HEK293 (cell line): ENCODE measurements around the gene GCNT1.

ENCODE experiments used
- CTCF ChIA-PET: fragments of 350-600 bp; formaldehyde crosslinking; extraction: SDS; loops from one replicate; lab custom pipeline; 2021; ENCODE audit warnings: antibody characterized with exemption; lab: Yijun Ruan, JAX
- POLR2A ChIA-PET: fragments of 300-600 bp; formaldehyde crosslinking; extraction: SDS; loops from one replicate; lab custom pipeline; 2020; ENCODE audit warnings: antibody characterized with exemption, inconsistent platforms; lab: Yijun Ruan, JAX
- H3K27ac ChIP-seq: fragments of 200-500 bp; sonication (Bioruptor generic); 2 replicates; pipeline ENCODE4 v1.5.1; 2014; ENCODE audit warnings: low read depth, low read length, control low read depth, inconsistent platforms; ENCODE audit errors: extremely low read depth
- H3K36me3 ChIP-seq, 2 experiments: fragments of 200-500 bp in 1 of 2; sonication (Bioruptor generic) in 1 of 2; 1 replicate in 1 of 2; 2 replicates in 1 of 2; pipeline ENCODE4 v1.5.1; 2014 to 2017; ENCODE audit warnings: inconsistent platforms in 2 of 2, low read length in 2 of 2; ENCODE audit not compliant: control insufficient read depth in 2 of 2, insufficient read depth in 1 of 2
- H3K4me1 ChIP-seq: fragments of 200-500 bp; sonication (Bioruptor generic); 2 replicates; pipeline ENCODE4 v1.5.1; 2014; ENCODE audit warnings: mild to moderate bottlenecking, low read length, inconsistent platforms; ENCODE audit not compliant: control insufficient read depth, insufficient read depth
- H3K4me3 ChIP-seq: 2 replicates; pipeline ENCODE4 v1.5.1; 2011; ENCODE audit warnings: low read depth, mild to moderate bottlenecking, control low read depth, low read length, moderate library complexity
- H3K9me3 ChIP-seq: fragments of 200-500 bp; sonication (Bioruptor generic); 2 replicates; pipeline ENCODE4 v1.5.1; 2014; ENCODE audit warnings: low read depth, low read length, inconsistent platforms; ENCODE audit not compliant: control insufficient read depth, insufficient read depth
- EGR2 ChIP-seq: fragments of 450-650 bp; formaldehyde crosslinking; IDR thresholded peaks from 2 replicates; pipeline ENCODE4 v1.5.1; 2016; ENCODE audit warnings: low read depth, missing biosample characterization, missing genetic modification characterization
- MEIS1 ChIP-seq: sonication (generic); formaldehyde crosslinking; IDR thresholded peaks from 2 replicates; pipeline ENCODE4 v1.8.1; 2022; ENCODE audit warnings: missing genetic modification reagents, mild to moderate bottlenecking, borderline replicate concordance
- ZFHX2 ChIP-seq: fragments of 450-650 bp; formaldehyde crosslinking; conservative IDR thresholded peaks from 2 replicates; pipeline ENCODE4 v1.5.1; 2016; ENCODE audit warnings: missing biosample characterization, missing genetic modification characterization
- ZNF221 ChIP-seq: fragments of 450-650 bp; formaldehyde crosslinking; IDR thresholded peaks from 2 replicates; pipeline ENCODE4 v1.5.1; 2017; ENCODE audit warnings: missing biosample characterization, missing genetic modification characterization, borderline replicate concordance
- ZNF302 ChIP-seq: fragments of 450-650 bp; formaldehyde crosslinking; IDR thresholded peaks from 2 replicates; pipeline ENCODE4 v1.5.1; 2016; ENCODE audit warnings: missing biosample characterization, missing genetic modification characterization, low read depth
- ZNF311 ChIP-seq: fragments of 450-650 bp; formaldehyde crosslinking; IDR thresholded peaks from 2 replicates; pipeline ENCODE4 v1.5.1; 2017; ENCODE audit warnings: missing biosample characterization, missing genetic modification characterization, borderline replicate concordance
- ZNF324 ChIP-seq: fragments of 450-650 bp; formaldehyde crosslinking; IDR thresholded peaks from 2 replicates; pipeline ENCODE4 v1.5.1; 2016; ENCODE audit warnings: missing biosample characterization, missing genetic modification characterization
- ZNF521 ChIP-seq: fragments of 450-650 bp; formaldehyde crosslinking; IDR thresholded peaks from 2 replicates; pipeline ENCODE4 v1.5.1; 2017; ENCODE audit warnings: missing biosample characterization, mild to moderate bottlenecking, missing genetic modification characterization
- ZNF549 ChIP-seq: fragments of 450-650 bp; IDR thresholded peaks from 2 replicates; pipeline ENCODE4 v1.5.1; 2018; ENCODE audit warnings: missing biosample characterization, missing genetic modification characterization, mild to moderate bottlenecking, inconsistent platforms, moderate library complexity
- ZNF596 ChIP-seq: fragments of 450-650 bp; IDR thresholded peaks from 2 replicates; pipeline ENCODE4 v1.5.0; 2018; ENCODE audit warnings: missing biosample characterization, mild to moderate bottlenecking, missing genetic modification characterization, moderate library complexity
- ZNF670 ChIP-seq: fragments of 450-650 bp; formaldehyde crosslinking; IDR thresholded peaks from 2 replicates; pipeline ENCODE4 v1.5.1; 2016; ENCODE audit warnings: missing biosample characterization, missing genetic modification characterization, low read depth
- TF ChIP-seq, protein P1 (sequence below): fragments of 450-650 bp; formaldehyde crosslinking; IDR thresholded peaks from 2 replicates; pipeline ENCODE4 v1.5.1; 2016; ENCODE audit warnings: missing biosample characterization, missing genetic modification characterization
- TF ChIP-seq, protein P2 (sequence below): fragments of 450-650 bp; formaldehyde crosslinking; IDR thresholded peaks from 2 replicates; pipeline ENCODE4 v1.5.1; 2017; ENCODE audit warnings: missing biosample characterization, missing genetic modification characterization
- TF ChIP-seq, protein P3 (sequence below): IDR thresholded peaks from 2 replicates; pipeline ENCODE4 v1.6.1; 2011; ENCODE audit warnings: mild to moderate bottlenecking, low read depth, low read length, borderline replicate concordance

The GCNT1 gene

DNA sequence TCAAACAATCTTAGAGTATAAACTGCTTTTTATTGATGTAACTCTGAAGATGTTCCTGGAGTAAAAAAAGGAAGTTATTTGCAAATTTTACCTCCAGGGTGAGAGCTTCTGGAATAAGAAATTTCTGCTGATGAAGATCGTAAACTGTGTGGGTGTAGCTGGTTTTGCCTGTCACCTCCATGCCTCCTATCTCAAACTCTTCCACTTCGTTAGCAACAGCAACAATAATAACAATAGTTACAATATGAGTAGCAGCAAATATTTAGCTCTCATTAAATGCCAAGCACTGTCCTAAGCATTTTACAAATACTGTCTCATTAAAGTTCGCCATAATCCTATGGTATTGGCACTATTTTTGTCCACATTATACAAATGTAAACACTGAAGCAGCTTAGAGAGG is 57.9 kb downstream of the GCNT1 start:
- no peaks in the 10 kb centered on the region for H3K36me3 ChIP-seq
- TF ChIP-seq MEIS1 (CRISPR knock-in tag) (no peak), ZNF324 (tag by site-specific recombination) (no peak), ZNF670 (tag by site-specific recombination) (no peak)
- no peak overlapping the region for H3K4me3 ChIP-seq
- H3K27ac ChIP-seq: no peak overlapping the region
- CTCF ChIA-PET: interaction anchor here (0.5 to 1.5 kb wide), 5 partner anchors 54 to 1150 kb away, joined by 3 to 6 read pairs (median 3); no protein-coding TSS in a partner anchor
- H3K9me3 ChIP-seq: no peaks in the 10 kb centered on the region
- POLR2A ChIA-PET: interaction anchor here (0.6 to 0.8 kb wide), 2 partner anchors 56 to 971 kb away, joined by 3 read pairs; no protein-coding TSS in a partner anchor
- H3K4me1 ChIP-seq: peaks cover 4% of the 10 kb centered on the region; the same call in 1 of the 2 replicates

DNA sequence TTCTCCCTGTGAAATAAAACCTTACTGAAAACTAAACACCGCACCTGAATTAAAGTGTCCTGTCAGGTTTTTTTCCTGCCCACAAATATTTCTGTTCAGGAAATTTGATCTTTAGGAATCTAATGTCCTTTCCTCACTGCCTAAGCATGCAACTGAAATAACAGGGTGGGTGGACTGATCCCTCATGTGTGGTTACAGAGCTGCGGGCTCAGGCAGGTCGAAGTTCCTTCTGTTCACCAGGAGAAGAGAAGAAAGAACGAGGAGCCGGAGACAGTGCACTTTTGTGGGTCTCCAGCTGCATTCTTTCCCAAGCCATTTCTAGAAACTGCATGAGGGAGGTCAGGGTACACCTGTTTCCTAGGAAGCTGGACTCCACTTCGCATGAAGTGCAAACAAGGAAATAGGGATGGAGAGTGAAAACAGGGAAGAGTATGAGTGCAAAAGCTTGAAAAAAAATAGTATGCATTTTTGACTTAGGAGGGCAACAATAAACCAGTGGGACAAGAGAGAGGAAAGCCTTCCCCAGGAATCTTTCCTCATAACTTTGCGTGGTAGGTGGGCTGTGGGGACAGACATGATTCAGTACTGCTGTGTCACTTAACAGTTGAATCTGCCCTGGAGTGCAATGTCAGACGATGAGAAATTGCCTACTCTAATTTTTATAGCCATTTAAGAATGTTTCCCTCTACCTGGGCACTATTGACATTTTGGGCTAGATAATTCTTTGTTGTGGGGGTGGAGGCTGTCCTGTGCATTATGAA is 60.3 kb downstream of the GCNT1 start:
- peaks cover 4% of the 10 kb centered on the region; the same call in 1 of the 2 replicates for H3K4me1 ChIP-seq
- TF ChIP-seq ZNF302 (tag by site-specific recombination): no peak
- no peak for TF ChIP-seq ZNF549 (tag by site-specific recombination)
- TF ChIP-seq, protein P1, sequence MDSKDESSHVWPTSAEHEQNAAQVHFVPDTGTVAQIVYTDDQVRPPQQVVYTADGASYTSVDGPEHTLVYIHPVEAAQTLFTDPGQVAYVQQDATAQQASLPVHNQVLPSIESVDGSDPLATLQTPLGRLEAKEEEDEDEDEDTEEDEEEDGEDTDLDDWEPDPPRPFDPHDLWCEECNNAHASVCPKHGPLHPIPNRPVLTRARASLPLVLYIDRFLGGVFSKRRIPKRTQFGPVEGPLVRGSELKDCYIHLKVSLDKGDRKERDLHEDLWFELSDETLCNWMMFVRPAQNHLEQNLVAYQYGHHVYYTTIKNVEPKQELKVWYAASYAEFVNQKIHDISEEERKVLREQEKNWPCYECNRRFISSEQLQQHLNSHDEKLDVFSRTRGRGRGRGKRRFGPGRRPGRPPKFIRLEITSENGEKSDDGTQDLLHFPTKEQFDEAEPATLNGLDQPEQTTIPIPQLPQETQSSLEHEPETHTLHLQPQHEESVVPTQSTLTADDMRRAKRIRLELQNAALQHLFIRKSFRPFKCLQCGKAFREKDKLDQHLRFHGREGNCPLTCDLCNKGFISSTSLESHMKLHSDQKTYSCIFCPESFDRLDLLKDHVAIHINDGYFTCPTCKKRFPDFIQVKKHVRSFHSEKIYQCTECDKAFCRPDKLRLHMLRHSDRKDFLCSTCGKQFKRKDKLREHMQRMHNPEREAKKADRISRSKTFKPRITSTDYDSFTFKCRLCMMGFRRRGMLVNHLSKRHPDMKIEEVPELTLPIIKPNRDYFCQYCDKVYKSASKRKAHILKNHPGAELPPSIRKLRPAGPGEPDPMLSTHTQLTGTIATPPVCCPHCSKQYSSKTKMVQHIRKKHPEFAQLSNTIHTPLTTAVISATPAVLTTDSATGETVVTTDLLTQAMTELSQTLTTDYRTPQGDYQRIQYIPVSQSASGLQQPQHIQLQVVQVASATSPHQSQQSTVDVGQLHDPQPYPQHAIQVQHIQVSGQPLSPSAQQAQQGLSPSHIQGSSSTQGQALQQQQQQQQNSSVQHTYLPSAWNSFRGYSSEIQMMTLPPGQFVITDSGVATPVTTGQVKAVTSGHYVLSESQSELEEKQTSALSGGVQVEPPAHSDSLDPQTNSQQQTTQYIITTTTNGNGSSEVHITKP (tag by site-specific recombination): no peak
- TF ChIP-seq ZNF221 (tag by site-specific recombination): no peak
- TF ChIP-seq, protein P2, sequence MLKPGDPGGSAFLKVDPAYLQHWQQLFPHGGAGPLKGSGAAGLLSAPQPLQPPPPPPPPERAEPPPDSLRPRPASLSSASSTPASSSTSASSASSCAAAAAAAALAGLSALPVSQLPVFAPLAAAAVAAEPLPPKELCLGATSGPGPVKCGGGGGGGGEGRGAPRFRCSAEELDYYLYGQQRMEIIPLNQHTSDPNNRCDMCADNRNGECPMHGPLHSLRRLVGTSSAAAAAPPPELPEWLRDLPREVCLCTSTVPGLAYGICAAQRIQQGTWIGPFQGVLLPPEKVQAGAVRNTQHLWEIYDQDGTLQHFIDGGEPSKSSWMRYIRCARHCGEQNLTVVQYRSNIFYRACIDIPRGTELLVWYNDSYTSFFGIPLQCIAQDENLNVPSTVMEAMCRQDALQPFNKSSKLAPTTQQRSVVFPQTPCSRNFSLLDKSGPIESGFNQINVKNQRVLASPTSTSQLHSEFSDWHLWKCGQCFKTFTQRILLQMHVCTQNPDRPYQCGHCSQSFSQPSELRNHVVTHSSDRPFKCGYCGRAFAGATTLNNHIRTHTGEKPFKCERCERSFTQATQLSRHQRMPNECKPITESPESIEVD (tag by site-specific recombination): no peak
- no peak for TF ChIP-seq ZNF521 (tag by site-specific recombination)
- TF ChIP-seq ZNF311 (tag by site-specific recombination): no peak
- TF ChIP-seq, protein P3, sequence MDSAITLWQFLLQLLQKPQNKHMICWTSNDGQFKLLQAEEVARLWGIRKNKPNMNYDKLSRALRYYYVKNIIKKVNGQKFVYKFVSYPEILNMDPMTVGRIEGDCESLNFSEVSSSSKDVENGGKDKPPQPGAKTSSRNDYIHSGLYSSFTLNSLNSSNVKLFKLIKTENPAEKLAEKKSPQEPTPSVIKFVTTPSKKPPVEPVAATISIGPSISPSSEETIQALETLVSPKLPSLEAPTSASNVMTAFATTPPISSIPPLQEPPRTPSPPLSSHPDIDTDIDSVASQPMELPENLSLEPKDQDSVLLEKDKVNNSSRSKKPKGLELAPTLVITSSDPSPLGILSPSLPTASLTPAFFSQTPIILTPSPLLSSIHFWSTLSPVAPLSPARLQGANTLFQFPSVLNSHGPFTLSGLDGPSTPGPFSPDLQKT: no peak
- TF ChIP-seq, all 188 proteins: peak for 0
- ChIA-PET CTCF (interaction anchor here (0.6 kb wide), 1 partner anchor 1232 kb away, joined by 3 read pairs; no protein-coding TSS in a partner anchor), POLR2A (interaction anchor here (0.7 to 1.8 kb wide), 2 partner anchors 60 to 63 kb away, joined by 3 to 4 read pairs; partner anchors contain the start of gene GCNT1)
- H3K36me3 ChIP-seq: no peaks in the 10 kb centered on the region
- H3K27ac ChIP-seq: no peak overlapping the region
- H3K4me3 ChIP-seq: no peak overlapping the region; the same call in 1 of the 2 replicates
- H3K9me3 ChIP-seq: no peaks in the 10 kb centered on the region

DNA sequence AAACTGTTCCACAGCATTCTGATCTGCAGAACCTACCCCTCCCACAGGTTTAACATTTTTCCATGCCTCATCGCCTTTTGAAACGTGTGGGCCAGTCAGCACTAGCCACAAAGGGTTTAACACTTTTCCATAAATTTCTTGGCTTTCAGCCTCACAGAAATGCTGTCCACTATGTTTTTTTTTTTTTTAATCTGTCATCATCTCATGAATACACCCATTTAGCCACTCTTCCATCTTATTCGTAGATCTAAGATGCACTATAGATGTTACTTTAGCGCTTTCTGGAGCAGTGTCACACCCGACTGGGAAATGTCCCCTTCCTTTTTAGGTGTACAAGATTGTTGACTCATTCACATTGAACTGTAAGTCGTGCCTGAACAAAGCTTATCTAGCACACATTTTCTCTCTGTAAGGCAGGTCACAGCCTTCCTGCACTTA is 62.3 kb downstream of the GCNT1 start:
- ChIA-PET POLR2A (no interaction called here), CTCF (no interaction called here)
- no peak for TF ChIP-seq ZNF596 (tag by site-specific recombination)
- TF ChIP-seq ZNF549 (tag by site-specific recombination): no peak
- TF ChIP-seq ZNF324 (tag by site-specific recombination): no peak
- TF ChIP-seq ZFHX2 (tag by site-specific recombination): 0 out of 2 replicates have a peak, but pooled peaks have one; percentile 28
- TF ChIP-seq EGR2 (tag by site-specific recombination): peak; percentile 47; the same call in 1 of the 2 replicates
- H3K9me3 ChIP-seq: no peaks in the 10 kb centered on the region
- H3K4me1 ChIP-seq: peaks cover 4% of the 10 kb centered on the region; the same call in 1 of the 2 replicates
- H3K36me3 ChIP-seq: no peaks in the 10 kb centered on the region
- no peak overlapping the region for H3K4me3 ChIP-seq
- no peak overlapping the region for H3K27ac ChIP-seq
